ENCODE measurements around the gene PSKH1.
"Not testable (repeated sequence)": the region's sequence is repeated elsewhere in the genome, so short reads cannot be mapped to it uniquely, and the experiment has no call there.

PSKH1 gene

GRCh38 chr16:67914758-67915495 is 21.9 kb downstream of the PSKH1 start:
- Histone ChIP-seq H4K20me1 (ENCODE audit: insufficient read depth) (no peaks in the 10 kb centered on the region), H2AFZ (ENCODE audit: low read depth) (no peak overlapping the region), H3K36me3 (ENCODE audit: insufficient read depth) (no peaks in the 10 kb centered on the region), H3K4me2 (no peak overlapping the region), H3K27ac (no peak overlapping the region), H3K79me2 (ENCODE audit: insufficient read depth, low read depth) (0 out of 2 replicates have a peak, but pooled peaks cover 6% of the 10 kb centered on the region), H3K27me3 (ENCODE audit: insufficient read depth, low read depth) (no peaks in the 10 kb centered on the region), H3K4me1 (ENCODE audit: low read depth, poor library complexity, severe bottlenecking) (peaks cover 6% of the 10 kb centered on the region), H3K9ac (no peak overlapping the region), H3K4me3 (IDR thresholded peaks at IDR 0.05; ENCODE audit: insufficient read depth, low read depth, low read length) (no peak overlapping the region)
- no peak for TF ChIP-seq CTCF (conservative IDR thresholded peaks at IDR 0.05; ENCODE audit: low read depth, low read length)

GRCh38 chr16:67915496-67915769 is 22.4 kb downstream of the PSKH1 start:
- H2AFZ ChIP-seq (ENCODE audit: low read depth); H4K20me1 ChIP-seq (ENCODE audit: insufficient read depth); H3K79me2 ChIP-seq (ENCODE audit: insufficient read depth, low read depth); H3K4me3 ChIP-seq (IDR thresholded peaks at IDR 0.05; ENCODE audit: insufficient read depth, low read depth, low read length); H3K27me3 ChIP-seq (ENCODE audit: insufficient read depth, low read depth); H3K36me3 ChIP-seq (ENCODE audit: insufficient read depth); H3K27ac ChIP-seq; H3K4me2 ChIP-seq; H3K4me1 ChIP-seq (ENCODE audit: low read depth, poor library complexity, severe bottlenecking); H3K9ac ChIP-seq: not testable (repeated sequence)

- Histone ChIP-seq H3K36me3 (ENCODE audit: insufficient read depth) (no peaks in the 10 kb centered on the region), H4K20me1 (ENCODE audit: insufficient read depth) (no peaks in the 10 kb centered on the region), H3K27me3 (ENCODE audit: insufficient read depth, low read depth) (no peaks in the 10 kb centered on the region), H3K27ac (no peak overlapping the region), H3K79me2 (ENCODE audit: insufficient read depth, low read depth) (0 out of 2 replicates have a peak, but pooled peaks cover 6% of the 10 kb centered on the region), H3K4me1 (ENCODE audit: low read depth, poor library complexity, severe bottlenecking) (no peaks in the 10 kb centered on the region), H2AFZ (ENCODE audit: low read depth) (no peak overlapping the region), H3K4me2 (no peak overlapping the region), H3K4me3 (IDR thresholded peaks at IDR 0.05; ENCODE audit: insufficient read depth, low read depth, low read length) (no peak overlapping the region), H3K9ac (no peak overlapping the region)
- no peak for TF ChIP-seq CTCF (conservative IDR thresholded peaks at IDR 0.05; ENCODE audit: low read depth, low read length)
These were observed 23.0 kb downstream of the PSKH1 start for GRCh38 chr16:67915831-67916723.

- Histone ChIP-seq H4K20me1 (ENCODE audit: insufficient read depth) (no peaks in the 10 kb centered on the region), H3K27me3 (ENCODE audit: insufficient read depth, low read depth) (no peaks in the 10 kb centered on the region), H3K4me3 (IDR thresholded peaks at IDR 0.05; ENCODE audit: insufficient read depth, low read depth, low read length) (no peak overlapping the region), H3K9ac (no peak overlapping the region), H3K36me3 (ENCODE audit: insufficient read depth) (no peaks in the 10 kb centered on the region), H3K4me2 (no peak overlapping the region), H3K4me1 (ENCODE audit: low read depth, poor library complexity, severe bottlenecking) (no peaks in the 10 kb centered on the region), H2AFZ (ENCODE audit: low read depth) (no peak overlapping the region), H3K27ac (no peak overlapping the region), H3K79me2 (ENCODE audit: insufficient read depth, low read depth) (0 out of 2 replicates have a peak, but pooled peaks cover 6% of the 10 kb centered on the region)
- TF ChIP-seq CTCF (conservative IDR thresholded peaks at IDR 0.05; ENCODE audit: low read depth, low read length): no peak
These were observed 24.2 kb downstream of the PSKH1 start for GRCh38 chr16:67917140-67917851.

Measured in KMS-11 (cell line).